GM18508 (cell line): ENCODE results near the gene PSG7.
"Not testable (repeated sequence)": the region's sequence is repeated elsewhere in the genome, so short reads cannot be mapped to it uniquely, and the experiment has no call there.

ENCODE experiments used
- ATAC-seq: cut with Tn5 transposase; IDR thresholded peaks from one replicate; pipeline ENCODE4 v1.9.1; 2021; ENCODE audit warnings: moderate number of reproducible peaks; ENCODE audit not compliant: insufficient read depth, unreplicated experiment

PSG7 gene

GRCh38 chr19:42874136-42874535 lies 62.9 kb downstream of the PSG7 start:
- not testable (repeated sequence) for ATAC-seq
